GM20431 (cell line): ENCODE results near the gene CTBP2.

Experiments used
- in situ Hi-C: fragments of 300-500 bp; cut with MseI, MboI; formaldehyde crosslinking; loops from one replicate; pipeline ENCODE4 v1.15.0; 2020; ENCODE audit warnings: low sequenced_read_pairs; ENCODE audit not compliant: unreplicated experiment

Gene CTBP2

GRCh38 chr10:124939290-124939689 lies 221.1 kb downstream of the CTBP2 start:
- in situ Hi-C loops: no loop called here

DNA sequence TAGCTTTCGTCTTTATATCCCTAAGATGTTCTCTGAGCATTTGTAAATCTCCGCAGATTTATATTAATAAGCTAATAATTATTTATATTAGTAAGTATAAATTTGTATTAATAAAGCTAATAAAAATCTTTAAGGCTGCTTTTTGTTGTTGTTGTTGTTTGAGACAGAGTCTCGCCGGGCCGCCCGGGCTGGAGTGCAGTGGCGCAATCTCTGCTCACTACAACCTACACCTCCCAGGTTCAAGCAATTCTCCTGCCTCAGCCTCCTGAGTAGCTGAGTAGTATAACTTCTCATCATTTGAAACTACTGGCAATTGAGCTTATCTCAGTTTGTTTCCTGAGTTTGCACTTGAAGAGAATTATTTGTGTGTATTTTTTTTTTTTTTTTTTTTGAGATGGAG lies 223.6 kb downstream of the CTBP2 start:
- in situ Hi-C loops: no loop called here

- in situ Hi-C loops: no loop called here
These were observed 224.4 kb downstream of the CTBP2 start for GRCh38 chr10:124935946-124936345.
